ENCODE results near the gene AHDC1. TPM values are rescaled to one million over a fixed set of nuclear protein-coding genes. Genes with fewer than 3 reads are reported as not detected.

AHDC1 gene
- total and polyA plus RNA-seq, 9 of the 15 experiments (the other 6 are each of a cell fraction or from before 2014, with no cell fraction given), result 0.21 to 36.4 (median 4.7) TPM

GRCh38 chr1:27489973-27490741 is 113.8 kb downstream of the AHDC1 start, which contains the start of gene WASF2 (continued):
- TF ChIP-seq POLR3A (IDR thresholded peaks at IDR 0.05; ENCODE audit: borderline replicate concordance, extremely low read depth, insufficient read depth, insufficient read length) (no peak), RBM14 (IDR thresholded peaks at IDR 0.05; ENCODE audit: borderline replicate concordance, insufficient read depth, low read depth, low read length) (no peak), USF2 (CRISPR knock-in tag; IDR thresholded peaks at IDR 0.05) (no peak), NKRF (IDR thresholded peaks at IDR 0.05; ENCODE audit: borderline replicate concordance) (no peak), SNAPC5 (CRISPR knock-in tag; IDR thresholded peaks at IDR 0.05) (no peak), SP2 (IDR thresholded peaks at IDR 0.05; ENCODE audit: extremely low read depth, low read depth, low read length, poor library complexity, severe bottlenecking) (peak; percentile 91), PKNOX1 (IDR thresholded peaks at IDR 0.05) (peak; percentile 98), IRF2 (CRISPR knock-in tag; IDR thresholded peaks at IDR 0.05) (no peak), ATF6 (CRISPR knock-in tag; IDR thresholded peaks at IDR 0.05) (peak; percentile 6; the same call in 1 of the 2 replicates), VEZF1 (CRISPR knock-in tag; IDR thresholded peaks at IDR 0.05) (peak; percentile 85), MYNN (IDR thresholded peaks at IDR 0.05) (no peak), MYNN (CRISPR knock-in tag; IDR thresholded peaks at IDR 0.05) (no peak), TSC22D4 (tag; IDR thresholded peaks at IDR 0.05) (no peak), CBX3 (IDR thresholded peaks at IDR 0.05; ENCODE audit: borderline replicate concordance in 1 of 2, low read length in 2 of 2) (no peak), FIP1L1 (IDR thresholded peaks at IDR 0.05; ENCODE audit: low read depth, low read length, poor library complexity, severe bottlenecking) (peak; percentile 73), ZNF77 (CRISPR knock-in tag; IDR thresholded peaks at IDR 0.05) (peak; percentile 39; the same call in 1 of the 2 replicates), NBN (IDR thresholded peaks at IDR 0.05; ENCODE audit: low read depth) (peak; percentile 78), SAP30 (IDR thresholded peaks at IDR 0.05; ENCODE audit: borderline replicate concordance, insufficient read depth, low read depth, low read length, poor library complexity, severe bottlenecking) (peak; percentile 47), NCOA4 (IDR thresholded peaks at IDR 0.05; ENCODE audit: partially characterized antibody) (no peak)

Data from K562 (cell line).